ENCODE results near the gene CD28.

Gene CD28

GRCh38 chr2:203714112-203714511 lies 7.7 kb downstream of the CD28 start:
- TF ChIP-seq, protein P1, sequence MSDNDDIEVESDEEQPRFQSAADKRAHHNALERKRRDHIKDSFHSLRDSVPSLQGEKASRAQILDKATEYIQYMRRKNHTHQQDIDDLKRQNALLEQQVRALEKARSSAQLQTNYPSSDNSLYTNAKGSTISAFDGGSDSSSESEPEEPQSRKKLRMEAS (IDR thresholded peaks at IDR 0.05), result no peak
- no peak for TF ChIP-seq EP300 (IDR thresholded peaks at IDR 0.05; ENCODE audit: borderline replicate concordance)
- TF ChIP-seq CREB1 (IDR thresholded peaks at IDR 0.05; ENCODE audit: low read depth), result no peak
- no peak for TF ChIP-seq YY1 (IDR thresholded peaks at IDR 0.05; ENCODE audit: low read depth)
- no peak for TF ChIP-seq TAF1 (IDR thresholded peaks at IDR 0.05; ENCODE audit: low read depth)
- TF ChIP-seq TEAD4 (IDR thresholded peaks at IDR 0.05), result no peak
- no peak for TF ChIP-seq TCF12 (IDR thresholded peaks at IDR 0.05; ENCODE audit: low read depth)
- no peak for TF ChIP-seq EGR1 (IDR thresholded peaks at IDR 0.05)
- no peak for TF ChIP-seq RAD21 (IDR thresholded peaks at IDR 0.05; ENCODE audit: low read depth)
- no peak for TF ChIP-seq CEBPB (IDR thresholded peaks at IDR 0.05)
- TF ChIP-seq NFIC (IDR thresholded peaks at IDR 0.05), result no peak
- TF ChIP-seq, protein P2, sequence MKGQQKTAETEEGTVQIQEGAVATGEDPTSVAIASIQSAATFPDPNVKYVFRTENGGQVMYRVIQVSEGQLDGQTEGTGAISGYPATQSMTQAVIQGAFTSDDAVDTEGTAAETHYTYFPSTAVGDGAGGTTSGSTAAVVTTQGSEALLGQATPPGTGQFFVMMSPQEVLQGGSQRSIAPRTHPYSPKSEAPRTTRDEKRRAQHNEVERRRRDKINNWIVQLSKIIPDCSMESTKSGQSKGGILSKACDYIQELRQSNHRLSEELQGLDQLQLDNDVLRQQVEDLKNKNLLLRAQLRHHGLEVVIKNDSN (IDR thresholded peaks at IDR 0.05), result no peak
- TF ChIP-seq REST (IDR thresholded peaks at IDR 0.05; ENCODE audit: low read depth), result no peak

DNA sequence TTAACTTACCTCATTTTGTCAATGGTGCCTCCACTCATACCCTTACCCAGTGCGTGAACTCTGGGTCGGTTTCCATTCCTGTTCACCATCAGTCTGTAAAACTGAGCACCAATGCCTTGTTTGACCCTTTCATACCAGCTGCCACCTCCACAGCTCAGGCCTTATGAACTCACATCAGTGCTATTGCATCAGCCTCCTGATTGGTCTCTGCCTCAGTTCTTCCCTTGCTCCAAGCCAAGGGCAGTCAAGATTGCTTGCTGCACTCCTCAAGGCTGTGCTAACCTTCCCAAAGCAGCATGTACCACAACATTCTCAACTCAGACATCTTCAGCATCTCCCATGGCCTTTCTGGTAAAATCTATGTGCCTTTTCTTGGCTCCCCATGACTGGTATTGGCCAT lies 9.3 kb downstream of the CD28 start:
- TF ChIP-seq YY1 (IDR thresholded peaks at IDR 0.05; ENCODE audit: low read depth), result no peak
- no peak for TF ChIP-seq CREB1 (IDR thresholded peaks at IDR 0.05; ENCODE audit: low read depth)
- no peak for TF ChIP-seq REST (IDR thresholded peaks at IDR 0.05; ENCODE audit: low read depth)
- no peak for TF ChIP-seq TEAD4 (IDR thresholded peaks at IDR 0.05)
- no peak for TF ChIP-seq RAD21 (IDR thresholded peaks at IDR 0.05; ENCODE audit: low read depth)
- TF ChIP-seq, protein P2 (IDR thresholded peaks at IDR 0.05), result no peak
- TF ChIP-seq CEBPB (IDR thresholded peaks at IDR 0.05), result no peak
- no peak for TF ChIP-seq TCF12 (IDR thresholded peaks at IDR 0.05; ENCODE audit: low read depth)
- TF ChIP-seq EGR1 (IDR thresholded peaks at IDR 0.05), result no peak
- TF ChIP-seq, protein P1 (IDR thresholded peaks at IDR 0.05), result no peak

GRCh38 chr2:203718087-203718486 lies 11.6 kb downstream of the CD28 start:
- TF ChIP-seq TEAD4 (IDR thresholded peaks at IDR 0.05), result no peak
- no peak for TF ChIP-seq TCF12 (IDR thresholded peaks at IDR 0.05; ENCODE audit: low read depth)
- no peak for TF ChIP-seq CREB1 (IDR thresholded peaks at IDR 0.05; ENCODE audit: low read depth)
- no peak for TF ChIP-seq CEBPB (IDR thresholded peaks at IDR 0.05)
- no peak for TF ChIP-seq ZBTB7A (IDR thresholded peaks at IDR 0.05; ENCODE audit: low read depth)
- no peak for TF ChIP-seq TAF1 (IDR thresholded peaks at IDR 0.05; ENCODE audit: low read depth)
- TF ChIP-seq FOXM1 (IDR thresholded peaks at IDR 0.05; ENCODE audit: borderline replicate concordance, low read depth), result no peak
- TF ChIP-seq YY1 (IDR thresholded peaks at IDR 0.05; ENCODE audit: low read depth), result no peak
- TF ChIP-seq, protein P1 (IDR thresholded peaks at IDR 0.05), result no peak

GRCh38 chr2:203719456-203720410 lies 13.3 kb downstream of the CD28 start:
- no peak for TF ChIP-seq REST (IDR thresholded peaks at IDR 0.05; ENCODE audit: low read depth)
- TF ChIP-seq, protein P1 (IDR thresholded peaks at IDR 0.05), result no peak
- no peak for TF ChIP-seq RAD21 (IDR thresholded peaks at IDR 0.05; ENCODE audit: low read depth)
- TF ChIP-seq EGR1 (IDR thresholded peaks at IDR 0.05), result no peak
- TF ChIP-seq, protein P2 (IDR thresholded peaks at IDR 0.05), result no peak
- TF ChIP-seq TAF1 (IDR thresholded peaks at IDR 0.05; ENCODE audit: low read depth), result no peak
- TF ChIP-seq TEAD4 (IDR thresholded peaks at IDR 0.05), result no peak
- TF ChIP-seq ZBTB7A (IDR thresholded peaks at IDR 0.05; ENCODE audit: low read depth), result no peak
